ENCODE results near the gene AKT3.

The AKT3 gene

DNA sequence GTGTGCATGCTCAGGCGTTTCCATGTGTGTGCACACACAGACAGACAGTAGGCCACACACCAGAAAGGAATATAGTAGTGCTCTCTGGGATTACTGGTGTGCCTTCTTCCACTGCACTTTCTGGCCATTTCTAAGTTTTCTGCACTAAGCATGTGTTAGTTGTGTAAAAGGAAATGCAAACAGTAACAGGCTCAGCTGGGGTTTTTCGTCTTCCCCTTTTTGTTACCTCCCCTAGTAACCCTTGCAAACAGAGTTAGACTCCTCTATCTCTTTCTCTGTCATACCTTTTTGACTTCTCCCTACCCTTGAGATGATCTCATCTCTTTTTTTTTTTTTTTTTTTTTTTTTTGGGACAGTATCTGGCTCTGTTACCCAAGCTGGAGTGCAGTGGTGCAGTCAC, 398.0 kb downstream of the AKT3 start:
- no peak overlapping the region for H3K4me3 ChIP-seq (ENCODE audit: control insufficient read depth, low read depth, low read length)
- DNase-seq (ENCODE audit: low read depth), result no peak
- TF ChIP-seq, protein P1, sequence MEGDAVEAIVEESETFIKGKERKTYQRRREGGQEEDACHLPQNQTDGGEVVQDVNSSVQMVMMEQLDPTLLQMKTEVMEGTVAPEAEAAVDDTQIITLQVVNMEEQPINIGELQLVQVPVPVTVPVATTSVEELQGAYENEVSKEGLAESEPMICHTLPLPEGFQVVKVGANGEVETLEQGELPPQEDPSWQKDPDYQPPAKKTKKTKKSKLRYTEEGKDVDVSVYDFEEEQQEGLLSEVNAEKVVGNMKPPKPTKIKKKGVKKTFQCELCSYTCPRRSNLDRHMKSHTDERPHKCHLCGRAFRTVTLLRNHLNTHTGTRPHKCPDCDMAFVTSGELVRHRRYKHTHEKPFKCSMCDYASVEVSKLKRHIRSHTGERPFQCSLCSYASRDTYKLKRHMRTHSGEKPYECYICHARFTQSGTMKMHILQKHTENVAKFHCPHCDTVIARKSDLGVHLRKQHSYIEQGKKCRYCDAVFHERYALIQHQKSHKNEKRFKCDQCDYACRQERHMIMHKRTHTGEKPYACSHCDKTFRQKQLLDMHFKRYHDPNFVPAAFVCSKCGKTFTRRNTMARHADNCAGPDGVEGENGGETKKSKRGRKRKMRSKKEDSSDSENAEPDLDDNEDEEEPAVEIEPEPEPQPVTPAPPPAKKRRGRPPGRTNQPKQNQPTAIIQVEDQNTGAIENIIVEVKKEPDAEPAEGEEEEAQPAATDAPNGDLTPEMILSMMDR (IDR thresholded peaks at IDR 0.05; ENCODE audit: control insufficient read depth, insufficient read depth, low read depth, low read length, missing control alignments), result no peak

DNA sequence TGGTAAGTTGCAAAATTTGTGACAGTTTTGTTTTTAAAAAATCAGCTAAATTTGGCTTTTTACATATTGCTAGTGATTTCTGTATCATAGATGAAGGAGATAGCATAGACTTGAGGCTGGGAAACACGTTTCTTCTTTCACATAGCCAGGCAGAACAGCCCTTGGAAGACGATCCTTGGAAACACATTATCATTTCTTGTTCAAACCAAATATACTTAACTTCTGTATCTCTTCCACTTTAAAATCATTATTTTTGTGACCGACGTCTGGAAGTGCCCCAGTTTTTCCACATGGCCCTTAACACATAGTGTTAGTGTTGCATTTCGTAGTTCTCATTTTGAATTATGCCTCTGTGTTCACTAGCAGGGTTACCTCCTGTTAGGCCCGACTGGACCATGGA, 400.7 kb downstream of the AKT3 start:
- H3K4me3 ChIP-seq (ENCODE audit: control insufficient read depth, low read depth, low read length), result no peak overlapping the region
- TF ChIP-seq, protein P1 (IDR thresholded peaks at IDR 0.05; ENCODE audit: control insufficient read depth, insufficient read depth, low read depth, low read length, missing control alignments), result no peak
- no peak for DNase-seq (ENCODE audit: low read depth)

- TF ChIP-seq, protein P1 (IDR thresholded peaks at IDR 0.05; ENCODE audit: control insufficient read depth, insufficient read depth, low read depth, low read length, missing control alignments), result no peak
Measured at GRCh38 chr1:243447844-243448243, 402.2 kb downstream of the AKT3 start.

DNA sequence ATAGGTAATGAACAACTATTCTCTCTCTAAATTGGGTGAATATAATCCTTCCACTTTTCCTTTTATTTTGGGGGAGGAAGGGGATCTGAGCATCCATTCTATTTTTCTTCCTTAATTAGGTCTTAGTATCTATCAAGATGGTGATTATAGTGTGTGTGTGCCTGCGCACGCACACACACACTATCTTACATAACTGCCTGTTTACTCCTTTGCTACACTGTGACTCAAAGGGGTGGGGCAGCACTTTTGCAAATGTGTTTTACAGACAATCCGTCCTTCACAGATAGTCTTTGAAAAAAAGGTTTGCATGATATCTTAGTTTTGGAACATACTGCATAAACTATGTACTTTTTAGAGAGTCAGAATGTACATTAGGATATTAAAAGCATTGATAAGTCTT, 402.7 kb downstream of the AKT3 start:
- DNase-seq (ENCODE audit: low read depth), result peak; percentile 38
- TF ChIP-seq, protein P1 (IDR thresholded peaks at IDR 0.05; ENCODE audit: control insufficient read depth, insufficient read depth, low read depth, low read length, missing control alignments), result no peak
- no peak overlapping the region for H3K4me3 ChIP-seq (ENCODE audit: control insufficient read depth, low read depth, low read length)

More at GRCh38 chr1:243447844-243448243, 402.2 kb downstream of the AKT3 start:
- H3K4me3 ChIP-seq (ENCODE audit: control insufficient read depth, low read depth, low read length), result no peak overlapping the region
- no peak for DNase-seq (ENCODE audit: low read depth)

GRCh38 chr1:243443557-243443956, 406.5 kb downstream of the AKT3 start:
- no peak overlapping the region for H3K4me3 ChIP-seq (ENCODE audit: control insufficient read depth, low read depth, low read length)
- TF ChIP-seq, protein P1 (IDR thresholded peaks at IDR 0.05; ENCODE audit: control insufficient read depth, insufficient read depth, low read depth, low read length, missing control alignments), result no peak
- DNase-seq (ENCODE audit: low read depth), result no peak

DNA sequence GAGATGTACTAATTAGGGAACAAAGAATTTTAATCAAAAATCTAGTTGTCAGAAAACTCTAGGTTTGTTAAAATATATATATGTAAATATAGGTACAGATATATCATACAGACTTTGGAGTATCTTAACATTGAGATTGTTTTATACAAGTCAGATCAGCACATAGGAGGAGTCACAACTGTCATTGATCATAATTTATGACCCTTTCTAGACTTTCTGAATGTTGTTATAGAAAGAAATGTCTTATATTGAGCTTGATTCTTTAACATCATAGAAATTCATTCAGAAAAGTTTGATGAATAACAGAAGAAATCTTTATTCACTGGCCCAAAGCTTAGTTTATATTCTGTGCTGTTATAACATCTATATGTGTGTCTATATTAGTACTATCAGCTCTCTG, 408.4 kb downstream of the AKT3 start:
- no peak for DNase-seq (ENCODE audit: low read depth)
- TF ChIP-seq, protein P1 (IDR thresholded peaks at IDR 0.05; ENCODE audit: control insufficient read depth, insufficient read depth, low read depth, low read length, missing control alignments), result no peak
- H3K4me3 ChIP-seq (ENCODE audit: control insufficient read depth, low read depth, low read length), result no peak overlapping the region

GRCh38 chr1:243440406-243440805, 409.6 kb downstream of the AKT3 start:
- H3K4me3 ChIP-seq (ENCODE audit: control insufficient read depth, low read depth, low read length), result no peak overlapping the region
- DNase-seq (ENCODE audit: low read depth), result no peak
- TF ChIP-seq, protein P1 (IDR thresholded peaks at IDR 0.05; ENCODE audit: control insufficient read depth, insufficient read depth, low read depth, low read length, missing control alignments), result no peak

Data from AG09309 (cell line).